NCI-H1048 (cell line): Measurements from ENCODE around the gene BRMS1L.

Source experiments
- DNase-seq: peaks from one replicate; lab custom pipeline; 2025; lab: John Stamatoyannopoulos, UW

The BRMS1L gene

DNA sequence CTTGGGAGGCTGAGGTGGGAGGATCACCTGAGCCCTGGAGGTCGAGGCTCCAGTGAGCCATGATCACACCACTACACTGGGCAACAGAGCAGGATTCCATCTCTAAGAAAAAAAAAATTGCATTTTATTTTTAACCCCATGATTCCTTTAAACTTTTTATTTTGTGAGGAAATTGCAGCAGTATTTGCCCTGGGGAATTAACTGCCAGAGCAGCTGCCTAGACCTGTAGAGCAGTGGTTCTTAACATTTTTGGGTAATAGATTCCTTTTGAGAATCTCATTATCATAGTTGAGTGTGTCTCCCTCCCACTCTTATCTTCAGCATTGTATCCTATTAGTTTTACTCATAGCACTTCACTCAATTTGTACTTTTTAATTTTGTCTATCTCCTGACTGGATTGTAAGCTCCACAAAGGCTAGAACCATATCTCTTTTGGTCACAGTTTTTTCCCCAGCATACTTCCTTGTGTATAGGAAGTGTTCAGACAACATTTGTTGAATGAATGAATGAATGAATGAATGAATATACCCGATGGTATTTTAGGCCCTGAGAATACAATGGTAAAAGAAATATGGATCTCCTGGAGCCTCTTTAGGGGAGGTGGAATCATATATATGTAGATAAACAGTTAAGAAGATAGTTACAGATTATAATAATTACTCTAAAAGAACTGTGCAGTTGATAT is 40.6 kb downstream of the BRMS1L start:
- DNase-seq, result no peak

DNA sequence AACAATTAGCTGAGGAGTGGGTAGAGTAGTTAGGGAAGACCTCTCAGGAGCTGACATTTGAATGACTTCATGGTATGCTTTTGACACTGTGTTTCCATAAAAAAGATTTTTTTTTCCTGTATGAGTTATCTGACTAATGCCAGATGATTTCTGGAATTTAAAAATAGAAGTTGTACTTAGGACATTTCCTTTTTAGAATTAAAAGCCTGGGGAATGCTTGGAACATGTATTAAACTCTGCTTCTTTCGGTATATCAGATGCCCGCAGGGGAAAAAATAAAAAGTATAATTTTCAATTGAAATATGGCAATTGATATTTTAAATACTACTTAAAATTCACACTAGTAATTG is 41.1 kb downstream of the BRMS1L start:
- no peak for DNase-seq

DNA sequence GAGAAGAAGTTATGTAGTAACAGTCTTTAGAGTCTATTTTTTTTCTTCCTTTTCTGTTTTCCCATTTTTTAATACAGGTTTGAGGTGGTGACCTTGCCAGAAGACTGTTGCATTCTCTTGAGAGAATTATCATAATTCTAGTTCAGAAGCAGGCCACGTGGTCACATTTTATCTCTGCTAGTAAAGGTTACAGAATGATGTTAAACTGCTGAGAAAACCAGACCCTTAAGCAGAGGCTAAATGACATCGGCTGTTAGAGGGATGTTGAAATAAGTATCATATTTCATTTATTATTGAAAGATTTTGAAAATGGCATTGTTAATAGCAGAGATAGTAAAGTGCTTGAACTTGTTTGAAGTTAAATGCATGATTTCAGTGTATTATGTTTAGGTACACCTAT is 49.2 kb downstream of the BRMS1L start:
- no peak for DNase-seq

DNA sequence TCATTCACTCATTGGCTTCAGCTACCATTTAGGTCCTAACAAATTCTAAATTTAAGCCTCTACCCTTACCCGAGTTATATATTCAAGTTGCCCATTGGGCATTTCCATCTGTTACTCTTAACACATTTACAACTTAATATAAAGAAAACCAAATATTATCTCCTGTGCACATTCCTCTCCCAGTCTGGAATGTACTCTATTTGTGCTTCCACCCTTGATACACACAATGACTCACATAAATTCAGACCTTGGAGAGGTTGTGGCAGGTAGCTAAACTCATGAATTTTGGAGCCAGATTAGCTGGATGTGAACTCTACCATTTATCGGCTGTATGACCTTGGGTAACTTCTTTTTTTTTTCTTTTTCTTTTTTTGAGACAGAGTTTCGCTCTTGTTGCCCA is 51.1 kb downstream of the BRMS1L start:
- no peak for DNase-seq

DNA sequence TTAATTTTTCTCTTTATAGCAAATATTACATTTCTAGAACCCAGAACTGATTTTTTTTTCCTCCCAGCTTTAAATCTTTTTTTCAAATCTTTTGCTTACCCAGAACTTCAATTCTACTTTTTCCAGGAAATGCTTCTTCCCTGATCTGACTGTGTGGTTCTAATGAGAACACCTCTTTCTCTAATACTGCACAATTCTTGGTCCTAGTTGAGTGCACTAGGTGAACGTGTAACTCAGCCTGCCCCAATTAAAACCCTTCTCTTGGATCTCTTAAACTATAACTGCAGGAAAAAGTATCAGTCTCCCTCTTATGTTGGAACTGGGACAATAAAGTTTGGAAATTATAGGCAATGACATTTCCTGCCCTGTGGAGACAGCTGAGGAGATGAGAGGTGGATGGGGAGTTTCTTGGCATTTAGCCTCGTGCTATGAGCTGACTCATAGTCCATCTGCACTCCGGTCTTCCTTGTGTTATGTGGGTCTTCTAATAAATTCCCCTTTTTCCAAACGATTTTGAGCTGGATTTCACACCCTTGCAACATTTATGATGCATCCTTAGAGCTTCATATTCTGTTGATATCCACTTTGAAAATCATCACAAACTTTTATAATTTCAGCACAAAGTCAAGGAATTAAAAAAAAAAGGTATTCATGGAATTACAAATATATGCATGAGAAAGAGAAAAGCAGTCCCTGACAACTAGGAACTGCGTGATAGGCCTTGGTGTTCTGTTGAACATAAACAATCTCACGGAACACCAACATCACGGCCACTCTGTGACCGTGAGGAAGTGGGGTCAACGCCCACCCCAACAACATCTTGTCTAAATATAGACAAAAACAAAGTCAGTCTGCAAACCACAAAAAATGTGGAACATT is 52.4 kb downstream of the BRMS1L start:
- no peak for DNase-seq

DNA sequence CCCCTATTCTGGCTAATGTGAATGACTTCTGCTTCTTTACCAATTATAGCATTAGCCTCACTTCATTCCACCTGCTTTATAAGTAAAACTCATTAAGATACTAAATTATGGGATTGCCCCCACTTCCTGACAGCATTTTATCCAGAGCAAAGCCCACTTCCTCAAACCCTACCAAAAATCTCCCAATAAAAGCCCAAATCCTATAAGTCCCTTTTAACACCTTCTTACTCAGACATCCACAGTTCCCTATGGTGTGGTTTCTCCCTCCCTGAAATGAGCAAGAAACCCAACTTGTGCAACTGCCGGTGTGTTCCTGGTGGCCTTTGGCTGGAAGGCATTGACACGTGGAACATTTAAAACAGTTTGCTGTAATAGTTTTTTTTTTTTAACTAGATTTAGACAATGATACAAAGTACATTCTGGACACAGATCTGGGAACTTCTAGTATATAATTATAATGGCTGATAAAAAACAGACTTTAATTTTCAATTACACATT is 53.1 kb downstream of the BRMS1L start:
- DNase-seq, result no peak

DNA sequence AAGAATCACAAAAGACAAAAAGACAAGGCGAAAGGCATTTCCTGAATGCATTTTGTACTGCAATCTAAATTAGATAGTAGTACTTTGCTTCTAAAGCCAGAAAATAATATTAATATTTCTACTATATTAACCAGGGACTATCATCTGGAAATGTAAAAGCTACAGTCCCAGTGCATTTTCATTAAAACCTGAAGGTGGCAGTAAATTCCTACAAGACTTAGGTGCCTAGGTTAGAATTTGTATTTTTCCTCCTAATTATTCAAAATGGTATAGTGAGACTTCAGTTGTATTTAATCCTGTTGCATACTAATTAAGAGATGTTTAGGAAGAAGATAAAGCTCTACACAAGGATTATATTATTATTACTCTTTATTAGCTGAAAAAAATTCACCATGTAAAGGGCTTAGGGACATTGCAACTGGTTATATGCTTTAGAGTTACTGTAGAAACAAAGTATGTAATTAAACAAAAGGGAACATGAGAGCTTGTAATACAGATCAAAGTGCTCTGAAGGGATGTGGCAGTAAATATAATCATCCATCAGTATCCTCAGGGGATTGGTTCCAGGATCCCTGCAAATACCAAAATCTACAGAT is 53.6 kb downstream of the BRMS1L start:
- no peak for DNase-seq

DNA sequence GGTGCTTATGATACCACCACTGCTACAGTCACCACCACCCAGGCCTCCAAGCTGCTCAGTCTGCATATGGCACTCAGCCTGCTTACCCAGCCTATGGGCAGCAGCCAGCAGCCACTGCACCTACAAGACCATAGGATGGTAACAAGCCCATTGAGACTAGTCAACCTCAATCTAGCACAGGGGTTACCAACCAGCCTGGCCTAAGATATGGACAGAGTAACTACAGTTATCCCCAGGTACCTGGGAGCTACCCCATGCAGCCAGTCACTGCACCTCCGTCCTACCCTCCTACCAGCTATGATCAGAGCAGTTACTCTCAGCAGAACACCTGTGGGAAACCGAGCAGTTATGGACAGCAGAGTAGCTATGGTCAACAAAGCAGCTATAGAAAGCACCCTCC is 55.1 kb downstream of the BRMS1L start:
- DNase-seq, result no peak

DNA sequence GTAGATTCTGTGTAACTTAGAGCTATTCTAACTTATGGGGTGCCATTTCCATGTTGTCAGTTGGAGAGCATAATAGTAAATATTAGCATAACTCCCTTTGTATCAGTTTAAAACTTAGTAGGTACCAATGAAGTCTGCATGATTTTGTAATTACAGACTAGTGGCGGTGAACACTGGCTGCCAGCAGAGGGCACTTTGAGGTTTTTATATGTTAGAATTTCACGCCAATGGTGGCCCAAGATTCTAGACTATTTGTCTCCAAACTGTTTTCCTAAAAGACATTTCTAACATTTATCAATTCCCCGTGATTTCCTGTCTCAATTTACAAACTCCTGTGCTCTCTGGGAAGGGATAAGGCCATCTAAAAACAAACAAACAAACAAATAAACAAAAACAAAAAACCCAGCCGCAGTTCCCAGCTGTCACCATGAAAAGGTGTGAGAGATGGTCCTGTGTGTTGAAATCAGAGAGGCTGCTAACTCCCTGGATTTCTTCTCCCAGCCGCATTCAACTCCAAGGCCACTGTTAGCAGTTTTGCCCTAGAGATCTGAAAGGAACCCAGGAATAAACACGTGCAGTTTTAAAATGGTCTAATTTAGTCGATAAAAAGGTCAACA is 57.6 kb downstream of the BRMS1L start:
- DNase-seq, result no peak

DNA sequence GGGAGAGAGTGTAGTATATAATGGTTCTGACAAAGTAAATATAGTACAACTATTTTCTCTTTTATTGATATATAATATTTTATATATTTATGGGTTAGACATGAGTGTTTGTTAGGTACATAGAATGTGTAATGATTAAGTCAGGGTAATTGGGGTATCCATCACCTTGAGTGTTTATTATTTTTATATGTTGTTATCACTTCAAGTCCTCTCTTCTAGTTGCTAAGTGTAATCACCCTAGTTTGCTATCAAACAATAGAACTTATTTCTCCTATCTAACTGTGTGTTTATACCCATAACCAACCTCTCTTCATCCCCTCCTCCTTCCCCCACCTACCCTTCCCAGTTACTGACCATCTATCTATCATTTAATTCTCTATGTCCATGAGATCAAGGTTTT is 64.2 kb downstream of the BRMS1L start:
- DNase-seq, result no peak

DNA sequence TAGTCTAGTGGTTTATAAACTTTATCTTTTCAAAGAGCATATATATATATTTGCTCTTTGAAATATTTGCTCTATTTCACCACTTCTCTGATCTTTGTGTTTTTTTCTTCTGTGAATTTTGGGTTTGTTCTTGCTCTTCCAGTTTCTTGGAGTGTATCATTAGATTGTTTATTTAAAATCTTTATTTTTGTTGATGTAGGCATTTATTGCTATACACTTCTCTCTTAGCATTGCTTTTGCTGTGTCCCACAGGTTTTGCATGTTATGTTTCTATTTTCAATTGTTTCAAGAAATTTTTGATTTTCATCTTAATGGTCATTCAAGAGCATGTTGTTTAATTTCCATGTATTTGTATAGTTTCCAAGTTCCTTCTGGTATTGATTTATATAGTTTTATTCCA is 69.1 kb downstream of the BRMS1L start:
- DNase-seq, result no peak

DNA sequence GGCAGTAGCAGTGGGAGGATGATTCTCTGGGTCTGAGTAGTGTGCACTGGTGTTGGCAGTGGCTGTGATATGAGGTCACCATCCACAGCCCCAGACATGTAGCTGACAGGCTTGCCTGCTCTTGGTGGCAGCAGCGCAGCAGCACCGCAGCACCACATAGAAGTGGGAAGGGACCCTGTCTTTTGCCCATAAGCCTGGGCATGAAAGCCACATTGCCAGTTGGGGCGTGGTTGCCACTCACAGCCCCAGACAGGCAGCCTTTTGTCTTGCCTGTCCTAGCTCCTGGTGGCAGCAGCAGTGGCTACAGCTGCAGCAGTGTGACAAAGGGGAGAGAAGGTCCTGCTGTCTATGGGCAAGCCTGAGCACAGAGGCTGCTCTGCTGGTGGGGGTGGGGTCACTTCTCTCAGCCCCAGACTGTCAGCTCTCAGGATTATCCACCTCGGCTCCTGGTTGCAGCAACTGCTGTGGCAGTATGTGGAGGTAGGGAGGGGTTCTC is 71.5 kb downstream of the BRMS1L start:
- DNase-seq, result no peak

DNA sequence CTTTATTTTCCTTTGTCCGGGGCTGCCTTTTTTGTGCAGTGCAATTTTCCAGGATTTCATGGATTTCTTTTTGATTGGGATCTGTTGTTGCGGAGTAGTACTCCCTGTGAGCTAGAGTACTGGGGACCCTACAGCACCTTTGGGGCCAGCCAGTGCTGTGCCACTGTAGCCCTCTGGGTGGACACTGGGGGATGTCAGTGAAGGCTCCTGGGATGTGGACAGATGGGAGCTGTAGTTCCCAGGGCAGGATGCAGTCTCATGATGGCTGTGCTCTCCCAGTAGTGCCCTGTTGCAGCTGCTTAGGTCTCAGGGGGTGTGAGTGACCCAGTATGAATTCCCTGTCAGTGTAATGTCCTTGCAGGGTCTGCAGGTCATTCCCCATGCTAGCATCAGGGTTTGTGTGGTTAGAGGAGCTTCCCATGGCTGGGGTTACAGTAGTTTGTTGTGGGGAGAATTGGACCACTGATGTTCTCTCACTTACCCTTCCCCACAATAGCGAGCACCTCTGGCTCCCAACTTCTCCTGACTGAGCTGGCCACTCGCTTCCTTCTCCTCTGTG is 72.2 kb downstream of the BRMS1L start:
- no peak for DNase-seq

DNA sequence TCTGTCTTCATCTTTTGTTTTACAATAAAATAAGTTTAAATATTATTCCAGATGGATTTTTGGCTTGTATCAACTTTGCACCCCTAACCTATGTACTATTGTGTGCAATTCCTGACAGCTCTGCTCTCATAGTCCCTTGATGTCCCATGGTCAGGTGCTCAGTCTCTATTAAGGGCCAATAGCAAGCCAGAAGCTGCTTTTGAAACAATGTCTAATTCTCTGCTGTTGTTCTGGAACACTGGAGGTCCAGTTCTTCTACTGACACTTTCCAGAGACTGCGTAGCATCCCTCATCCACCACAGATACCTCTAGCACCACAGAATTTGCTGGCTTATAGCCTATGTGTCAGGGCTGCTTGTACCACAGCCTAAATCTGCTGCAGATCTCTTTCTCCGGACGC is 74.6 kb downstream of the BRMS1L start:
- no peak for DNase-seq

DNA sequence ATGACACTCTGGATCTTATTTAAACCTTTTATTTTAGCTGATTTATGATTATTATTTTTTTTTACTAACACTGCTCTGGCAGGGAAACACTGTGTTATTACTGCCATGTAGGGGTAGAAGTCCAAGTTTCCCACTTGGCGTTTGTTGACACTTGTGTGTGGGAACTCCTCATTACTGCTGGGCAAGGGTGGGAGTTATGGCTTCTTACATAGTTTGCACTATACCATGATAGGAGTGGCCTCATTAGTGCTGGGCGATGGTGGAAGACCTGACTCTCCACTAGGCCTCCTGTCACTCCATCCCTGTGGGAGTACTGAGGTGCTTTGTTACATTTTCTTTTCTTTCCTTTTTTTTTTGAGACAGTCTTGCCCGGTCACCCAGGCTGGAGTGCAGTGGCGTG is 83.5 kb downstream of the BRMS1L start:
- DNase-seq, result no peak

DNA sequence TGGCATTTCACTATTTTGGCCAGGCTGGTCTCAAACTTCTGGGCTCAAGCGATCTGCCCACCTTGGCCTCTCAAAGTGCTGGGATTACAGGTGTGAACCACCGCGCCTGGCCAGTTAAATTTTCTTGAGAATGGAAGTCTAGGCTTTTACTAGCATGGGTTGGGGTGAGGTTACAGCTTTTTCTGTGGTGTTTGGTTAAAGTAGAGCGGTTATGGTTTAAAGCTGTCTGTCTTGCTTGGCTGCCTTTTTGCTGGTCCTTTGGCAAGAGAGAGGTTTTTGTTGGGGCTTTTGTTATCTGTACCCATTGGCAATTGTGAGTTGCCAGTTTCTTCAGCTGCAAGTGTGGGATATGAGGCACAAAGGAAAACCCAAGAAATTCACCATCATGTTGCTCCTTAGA is 84.1 kb downstream of the BRMS1L start:
- no peak for DNase-seq

DNA sequence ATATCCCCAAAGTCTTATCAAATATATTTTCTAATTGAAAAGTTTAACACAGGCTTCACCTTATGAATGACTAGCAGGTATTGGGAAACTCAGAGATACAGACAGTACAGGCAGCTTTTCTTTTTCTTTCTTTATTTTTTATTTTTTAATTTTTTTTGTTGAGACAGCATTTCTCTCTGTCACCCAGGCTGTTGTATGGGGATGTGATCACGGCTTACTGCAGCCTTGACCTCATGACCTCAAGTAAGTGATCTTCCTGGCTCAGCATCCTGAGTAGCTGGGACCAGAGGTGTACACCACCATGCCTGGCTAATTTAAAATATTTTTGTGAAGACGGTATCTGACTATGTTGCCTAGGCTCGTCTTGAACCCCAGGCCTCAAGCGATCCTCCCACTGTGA is 85.0 kb downstream of the BRMS1L start:
- no peak for DNase-seq

DNA sequence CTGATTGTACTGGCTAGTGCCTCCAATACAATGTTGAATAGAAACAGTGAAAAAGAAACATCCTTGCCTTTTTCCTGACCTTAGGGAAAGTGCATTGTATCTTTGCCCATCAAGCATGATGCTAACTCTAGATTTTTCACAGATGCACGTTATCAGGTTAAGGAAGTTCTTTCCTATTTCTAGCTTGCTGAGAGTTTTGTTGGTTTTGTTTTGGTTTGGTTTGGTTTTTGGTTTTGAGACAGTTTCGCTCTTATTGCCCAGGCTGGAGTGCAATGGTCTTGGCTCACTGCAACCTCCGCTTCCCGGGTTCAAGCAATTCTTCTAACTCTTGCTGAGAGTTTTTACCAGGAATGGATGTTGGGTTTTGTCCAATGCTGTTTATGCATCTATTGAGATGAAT is 89.0 kb downstream of the BRMS1L start:
- no peak for DNase-seq

DNA sequence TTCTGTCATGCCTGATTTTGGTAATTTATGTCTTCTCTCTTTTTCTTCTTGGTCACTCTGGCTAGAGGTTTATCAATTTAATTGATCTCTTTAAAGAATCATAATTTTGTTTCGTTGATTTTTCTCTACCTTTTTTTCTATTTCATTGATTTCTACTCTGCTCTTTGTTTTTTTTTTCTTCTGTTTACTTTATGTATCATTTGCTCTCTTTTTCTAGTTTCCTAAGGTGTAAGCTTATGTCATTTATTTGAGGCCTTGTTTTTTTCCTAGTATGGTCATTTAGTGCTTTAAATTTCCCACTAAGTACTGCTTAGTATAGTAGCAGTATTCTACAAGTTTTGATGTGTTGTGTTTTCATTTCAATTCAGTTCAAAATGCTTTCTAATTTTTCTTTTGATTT is 89.6 kb downstream of the BRMS1L start:
- no peak for DNase-seq
